Immature natural killer cell (primary cell): Measurements from ENCODE around the gene NPAT. TPM values are rescaled to one million over a fixed set of nuclear protein-coding genes. Genes with fewer than 3 reads are reported as not detected.
"Not testable (repeated sequence)": the region's sequence is repeated elsewhere in the genome, so short reads cannot be mapped to it uniquely, and the experiment has no call there.

Experiments used
- DNase-seq, 3 donors: peaks; one replicate each; pipeline ENCODE4 v3.0.0; 2022; ENCODE audit warnings: mixed read lengths in 1 of 3
- H3K27ac Mint-ChIP-seq, 6 donors: one replicate each; pipeline ENCODE4 v1.8.0; 2020; ENCODE audit warnings: mixed read lengths in 6 of 6, mild to moderate bottlenecking in 5 of 6, inconsistent platforms in 4 of 6, moderate library complexity in 3 of 6
- H3K27me3 Mint-ChIP-seq, 3 donors: one replicate each; pipeline ENCODE4 v1.8.0; 2020 to 2021; ENCODE audit warnings: low read depth in 3 of 3, mild to moderate bottlenecking in 3 of 3, mixed read lengths in 3 of 3, moderate library complexity in 3 of 3, inconsistent platforms in 1 of 3
- H3K36me3 Mint-ChIP-seq, 3 donors: one replicate each; pipeline ENCODE4 v1.8.0; 2020; ENCODE audit warnings: mixed read lengths in 3 of 3, inconsistent platforms in 2 of 3, mild to moderate bottlenecking in 2 of 3
- H3K4me1 Mint-ChIP-seq, 2 donors: one replicate each; pipeline ENCODE4 v1.8.0; 2020; ENCODE audit warnings: inconsistent platforms in 2 of 2, mild to moderate bottlenecking in 2 of 2, mixed read lengths in 2 of 2, moderate library complexity in 1 of 2
- H3K4me3 Mint-ChIP-seq, 5 donors: one replicate each; pipeline ENCODE4 v1.8.0; 2020; ENCODE audit warnings: mild to moderate bottlenecking in 5 of 5, mixed read lengths in 5 of 5, inconsistent platforms in 3 of 5, moderate library complexity in 3 of 5
- H3K9me3 Mint-ChIP-seq, 6 donors: one replicate each; pipeline ENCODE4 v1.8.0; 2020; ENCODE audit warnings: mild to moderate bottlenecking in 6 of 6, mixed read lengths in 6 of 6, inconsistent platforms in 4 of 6, moderate library complexity in 3 of 6
- polyA plus RNA-seq, 3 donors: library from polyadenylated mRNA; unstranded; fragments of 300-500 nt; fragmentation: Illumina TruSeq; gene quantifications; one replicate each; pipeline ENCODE4 v1.2.3, GENCODE V29; 2021

The NPAT gene
- polyA plus RNA-seq, 3 donors from 2014 or later, result 15.6 to 30.5 (median 24.1) TPM

GRCh38 chr11:108167624-108168023, 54.8 kb downstream of the NPAT start:
- H3K4me1 Mint-ChIP-seq, result peaks cover 0 to 27% of the 10 kb centered on the region in 2 donors
- DNase-seq, result no peak
- H3K27ac Mint-ChIP-seq, result peak overlapping the region in 2 of 6 donors; percentile 52 to 59
- H3K4me3 Mint-ChIP-seq, result no peak overlapping the region
- H3K27me3 Mint-ChIP-seq, result no peaks in the 10 kb centered on the region
- peaks cover 21 to 40% (median 27%) of the 10 kb centered on the region in 3 donors for H3K36me3 Mint-ChIP-seq
- H3K9me3 Mint-ChIP-seq, result no peaks in the 10 kb centered on the region

GRCh38 chr11:108162878-108163277, 59.6 kb downstream of the NPAT start:
- not testable (repeated sequence) for H3K27me3 Mint-ChIP-seq, H3K4me3 Mint-ChIP-seq, H3K27ac Mint-ChIP-seq, H3K4me1 Mint-ChIP-seq, DNase-seq, H3K9me3 Mint-ChIP-seq
- peaks cover 18 to 43% (median 27%) of the 10 kb centered on the region in 3 donors for H3K36me3 Mint-ChIP-seq

DNA sequence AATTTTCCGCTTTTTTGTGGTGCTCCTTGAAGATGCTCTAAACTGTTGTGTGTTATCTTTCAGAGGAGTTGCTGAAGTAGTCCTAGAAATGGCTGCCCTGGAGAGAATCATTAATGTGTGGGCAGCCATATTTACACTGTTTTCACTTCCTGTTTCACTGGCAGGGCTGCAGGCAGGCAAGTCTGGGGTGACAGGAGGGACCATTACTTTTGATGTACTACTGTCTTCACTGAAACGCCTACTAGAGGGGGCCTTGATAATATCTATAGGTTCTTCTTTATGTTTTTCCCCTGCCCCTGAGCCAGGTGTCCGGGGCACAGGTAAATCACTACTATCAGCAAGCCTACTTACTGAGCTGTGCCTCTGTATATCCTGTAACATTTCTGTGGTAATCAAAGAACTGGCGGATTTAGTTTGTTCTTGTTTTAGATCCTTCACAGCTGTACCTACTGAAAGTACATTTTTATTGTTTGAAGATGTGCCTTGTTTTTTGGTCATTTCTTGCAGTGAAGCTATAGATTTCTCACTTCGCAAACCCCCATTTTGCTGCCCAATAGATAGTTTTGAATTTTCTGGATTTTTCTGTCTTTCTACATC, 61.4 kb downstream of the NPAT start:
- H3K27me3 Mint-ChIP-seq, result no peaks in the 10 kb centered on the region
- H3K36me3 Mint-ChIP-seq, result peaks cover 13 to 38% (median 22%) of the 10 kb centered on the region in 3 donors
- no peak for DNase-seq
- H3K27ac Mint-ChIP-seq, result peak overlapping the region in 4 of 6 donors; percentile 11 to 36 (median 18)
- no peaks in the 10 kb centered on the region for H3K9me3 Mint-ChIP-seq
- no peak overlapping the region for H3K4me3 Mint-ChIP-seq
- H3K4me1 Mint-ChIP-seq, result no peaks in the 10 kb centered on the region

GRCh38 chr11:108154591-108154990, 67.8 kb downstream of the NPAT start:
- Mint-ChIP-seq H3K4me1 (peaks cover 0 to 1% of the 10 kb centered on the region in 2 donors), H3K27ac (peak overlapping the region in 1 of 6 donors; percentile 14), H3K27me3 (no peaks in the 10 kb centered on the region), H3K36me3 (peaks cover 13 to 44% (median 19%) of the 10 kb centered on the region in 3 donors), H3K9me3 (no peaks in the 10 kb centered on the region), H3K4me3 (no peak overlapping the region)
- no peak for DNase-seq

DNA sequence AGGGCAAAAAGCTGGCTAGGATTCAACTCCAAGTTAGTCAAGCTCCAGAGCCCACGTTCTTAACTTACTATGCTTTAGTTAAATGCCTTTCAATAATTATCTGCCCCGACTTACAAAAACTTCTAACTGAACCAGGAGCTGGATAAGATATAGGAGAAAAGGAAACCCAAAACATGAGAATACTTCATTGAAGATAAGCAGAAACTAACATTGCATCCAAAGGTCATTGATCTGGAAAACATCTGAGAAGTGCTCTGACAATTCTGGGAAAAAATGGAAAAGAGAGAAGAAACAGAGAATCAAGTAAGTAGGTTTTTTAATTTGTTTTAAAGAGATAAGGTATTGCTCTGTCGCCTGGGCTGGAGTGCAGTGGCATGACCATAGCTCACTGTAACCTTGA, 73.9 kb downstream of the NPAT start:
- peak overlapping the region in 2 of 6 donors; percentile 12 to 72 for H3K27ac Mint-ChIP-seq
- no peaks in the 10 kb centered on the region for H3K9me3 Mint-ChIP-seq
- H3K27me3 Mint-ChIP-seq, result peaks cover 0 to 3% (median 0%) of the 10 kb centered on the region in 3 donors
- H3K4me3 Mint-ChIP-seq, result no peak overlapping the region
- DNase-seq, result no peak
- H3K36me3 Mint-ChIP-seq, result peaks cover 25 to 63% (median 47%) of the 10 kb centered on the region in 3 donors
- H3K4me1 Mint-ChIP-seq, result no peaks in the 10 kb centered on the region

DNA sequence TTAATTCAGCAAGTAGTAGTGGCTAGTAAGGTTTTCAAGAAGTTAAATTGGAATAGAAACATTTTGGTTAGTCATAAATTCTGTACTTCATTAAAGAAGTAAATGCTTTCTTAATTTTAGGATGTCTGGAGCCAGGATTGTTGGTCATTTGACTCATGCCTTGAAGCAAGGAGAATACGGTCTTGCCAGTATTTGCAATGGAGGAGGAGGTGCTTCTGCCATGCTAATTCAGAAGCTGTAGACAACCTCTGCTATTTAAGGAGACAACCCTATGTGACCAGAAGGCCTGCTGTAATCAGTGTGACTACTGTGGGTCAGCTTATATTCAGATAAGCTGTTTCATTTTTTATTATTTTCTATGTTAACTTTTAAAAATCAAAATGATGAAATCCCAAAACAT, 75.3 kb downstream of the NPAT start:
- no peak overlapping the region for H3K27ac Mint-ChIP-seq
- no peak for DNase-seq
- H3K27me3 Mint-ChIP-seq, result peaks cover 0 to 3% (median 0%) of the 10 kb centered on the region in 3 donors
- no peak overlapping the region for H3K4me3 Mint-ChIP-seq
- H3K36me3 Mint-ChIP-seq, result peaks cover 21 to 63% (median 52%) of the 10 kb centered on the region in 3 donors
- no peaks in the 10 kb centered on the region for H3K9me3 Mint-ChIP-seq
- H3K4me1 Mint-ChIP-seq, result no peaks in the 10 kb centered on the region

DNA sequence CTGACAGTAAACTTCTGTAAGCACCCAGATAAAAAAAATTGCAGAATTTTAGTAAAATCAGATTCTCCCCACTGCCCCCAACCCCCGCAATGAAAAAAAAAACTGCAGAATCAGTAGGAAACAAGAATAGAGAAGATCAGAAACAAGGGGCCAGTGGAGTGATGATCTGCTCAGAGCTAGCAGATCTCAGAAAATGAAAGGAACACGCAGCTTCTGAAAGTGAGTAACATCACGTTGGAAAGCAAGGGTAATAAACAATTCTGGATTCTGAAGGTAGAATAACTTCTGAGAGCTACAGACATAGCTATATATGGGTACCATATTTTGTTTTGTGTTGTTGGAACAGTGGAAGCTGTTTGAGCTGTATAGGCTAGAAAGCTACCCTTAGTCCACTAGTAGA, 77.8 kb downstream of the NPAT start:
- peaks cover 24 to 56% (median 50%) of the 10 kb centered on the region in 3 donors for H3K36me3 Mint-ChIP-seq
- H3K4me1 Mint-ChIP-seq, result no peaks in the 10 kb centered on the region
- peaks cover 0 to 3% (median 2%) of the 10 kb centered on the region in 3 donors for H3K27me3 Mint-ChIP-seq
- H3K9me3 Mint-ChIP-seq, result no peaks in the 10 kb centered on the region
- H3K4me3 Mint-ChIP-seq, result no peak overlapping the region
- peak overlapping the region in 1 of 6 donors; percentile 3 for H3K27ac Mint-ChIP-seq
- no peak for DNase-seq

- DNase-seq, result no peak
- Mint-ChIP-seq H3K9me3 (no peaks in the 10 kb centered on the region), H3K4me1 (no peaks in the 10 kb centered on the region), H3K4me3 (no peak overlapping the region), H3K27ac (peak overlapping the region in 1 of 6 donors; percentile 12), H3K36me3 (peaks cover 20 to 44% (median 35%) of the 10 kb centered on the region in 3 donors), H3K27me3 (peaks cover 0 to 3% (median 2%) of the 10 kb centered on the region in 3 donors)
Measured at GRCh38 chr11:108142304-108142703, 80.1 kb downstream of the NPAT start.

DNA sequence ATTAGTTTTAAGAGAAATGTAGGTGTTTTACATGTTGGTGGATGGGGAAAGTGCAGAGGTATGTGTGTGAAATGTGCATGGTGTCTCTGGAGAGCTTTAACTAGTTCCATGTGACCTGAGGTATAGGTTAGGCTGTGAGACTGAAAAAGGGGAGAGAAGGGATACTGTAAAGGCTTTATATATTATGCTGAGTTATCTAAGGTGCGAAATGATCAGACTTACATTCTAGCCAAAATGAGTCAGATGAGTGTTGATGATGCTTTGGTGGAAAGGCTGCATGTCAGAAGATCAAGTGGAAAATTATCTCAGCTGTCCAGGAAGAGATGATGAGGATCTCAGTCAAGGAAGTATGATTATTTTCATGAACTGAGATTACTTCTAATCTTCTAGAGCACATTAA, 85.2 kb downstream of the NPAT start:
- Mint-ChIP-seq H3K27ac (peak overlapping the region in 2 of 6 donors; percentile 1 to 8), H3K4me3 (no peak overlapping the region), H3K27me3 (peaks cover 0 to 4% (median 2%) of the 10 kb centered on the region in 3 donors)

GRCh38 chr11:108135845-108136544, 86.4 kb downstream of the NPAT start:
- peak overlapping the region in 4 of 6 donors; percentile 1 to 62 (median 18) for H3K27ac Mint-ChIP-seq
- no peaks in the 10 kb centered on the region for H3K9me3 Mint-ChIP-seq
- no peak for DNase-seq
- H3K36me3 Mint-ChIP-seq, result peaks cover 4 to 25% (median 19%) of the 10 kb centered on the region in 3 donors
- H3K4me1 Mint-ChIP-seq, result peaks cover 0 to 2% of the 10 kb centered on the region in 2 donors
- H3K4me3 Mint-ChIP-seq, result no peak overlapping the region
- H3K27me3 Mint-ChIP-seq, result peaks cover 0 to 4% (median 2%) of the 10 kb centered on the region in 3 donors

More for the DNA sequence above, 85.2 kb downstream of the NPAT start:
- H3K36me3 Mint-ChIP-seq, result peaks cover 4 to 26% (median 17%) of the 10 kb centered on the region in 3 donors
- peaks cover 0 to under 1% of the 10 kb centered on the region in 2 donors for H3K4me1 Mint-ChIP-seq
- no peaks in the 10 kb centered on the region for H3K9me3 Mint-ChIP-seq
- DNase-seq, result no peak

GRCh38 chr11:108132993-108133538, 89.4 kb downstream of the NPAT start:
- not testable (repeated sequence) for H3K27ac Mint-ChIP-seq, H3K27me3 Mint-ChIP-seq, DNase-seq, H3K4me1 Mint-ChIP-seq, H3K4me3 Mint-ChIP-seq, H3K9me3 Mint-ChIP-seq
- peaks cover 0 to 20% (median 8%) of the 10 kb centered on the region in 3 donors for H3K36me3 Mint-ChIP-seq

DNA sequence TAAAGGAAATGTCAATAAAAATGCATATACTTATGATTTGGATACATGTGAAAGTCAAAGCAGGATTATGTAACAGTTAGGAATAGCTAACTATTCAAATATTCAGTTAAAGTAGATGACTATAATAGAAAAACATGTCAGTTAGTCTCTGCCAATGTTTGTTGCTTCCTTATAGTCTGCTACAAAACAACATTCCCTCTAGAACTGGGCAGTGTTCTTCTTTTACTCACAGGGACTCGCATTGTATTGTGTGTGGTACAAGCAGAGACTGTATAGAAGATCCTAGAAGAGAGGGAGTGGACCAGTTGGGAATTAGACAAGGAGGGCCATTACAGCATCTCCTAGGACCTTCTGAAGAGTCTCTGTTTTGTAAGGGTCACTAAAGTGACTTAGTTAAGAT, 90.4 kb downstream of the NPAT start:
- no peaks in the 10 kb centered on the region for H3K9me3 Mint-ChIP-seq

GRCh38 chr11:108128772-108129171, 93.7 kb downstream of the NPAT start:
- no peaks in the 10 kb centered on the region for H3K9me3 Mint-ChIP-seq
- H3K4me1 Mint-ChIP-seq, result peaks cover 15% of the 10 kb centered on the region in 2 donors
- H3K27me3 Mint-ChIP-seq, result peaks cover 0 to 4% (median 2%) of the 10 kb centered on the region in 3 donors
- no peak for DNase-seq
- peak overlapping the region in 1 of 6 donors; percentile 51 for H3K27ac Mint-ChIP-seq
- peaks cover 0 to 10% (median 7%) of the 10 kb centered on the region in 3 donors for H3K36me3 Mint-ChIP-seq
- H3K4me3 Mint-ChIP-seq, result no peak overlapping the region

More for the DNA sequence above, 90.4 kb downstream of the NPAT start:
- H3K36me3 Mint-ChIP-seq, result peaks cover 0 to 17% (median 8%) of the 10 kb centered on the region in 3 donors
- DNase-seq, result no peak
- no peak overlapping the region for H3K4me3 Mint-ChIP-seq
- peaks cover 0 to 2% (median 0%) of the 10 kb centered on the region in 3 donors for H3K27me3 Mint-ChIP-seq
- peak overlapping the region in 1 of 6 donors; percentile 64 for H3K27ac Mint-ChIP-seq
- peaks cover 0 to 2% of the 10 kb centered on the region in 2 donors for H3K4me1 Mint-ChIP-seq

DNA sequence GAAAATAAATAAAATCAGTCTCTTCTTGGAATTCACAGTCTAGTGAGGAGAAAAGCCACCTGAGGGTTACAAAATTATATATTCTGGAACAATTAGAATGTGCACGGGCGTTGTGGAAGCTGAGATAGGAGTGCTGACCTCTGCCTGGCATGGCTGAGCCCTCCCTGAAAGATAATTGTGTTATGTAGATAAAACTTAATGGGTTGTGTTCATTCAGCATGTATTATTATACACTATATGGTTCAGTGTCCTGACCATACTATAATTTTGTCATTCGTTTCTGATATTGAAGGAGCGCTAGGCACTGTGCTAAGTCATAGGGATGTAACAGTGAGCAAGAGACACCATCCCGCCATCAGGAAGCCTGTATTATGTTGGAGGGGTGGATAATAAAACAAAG, 97.3 kb downstream of the NPAT start:
- peaks cover 28 to 34% of the 10 kb centered on the region in 2 donors for H3K4me1 Mint-ChIP-seq
- peaks cover 0 to 6% (median 2%) of the 10 kb centered on the region in 3 donors for H3K36me3 Mint-ChIP-seq
- DNase-seq, result no peak
- H3K27me3 Mint-ChIP-seq, result peaks cover 2 to 4% (median 4%) of the 10 kb centered on the region in 3 donors
- H3K27ac Mint-ChIP-seq, result peak overlapping the region in 2 of 6 donors; percentile 46 to 57
- H3K4me3 Mint-ChIP-seq, result no peak overlapping the region
- H3K9me3 Mint-ChIP-seq, result no peaks in the 10 kb centered on the region
